ENCODE measurements around the gene HINT3. TPM values are rescaled to one million over a fixed set of nuclear protein-coding genes. Genes with fewer than 3 reads are reported as not detected.

Gene HINT3
- polyA plus RNA-seq, 4 donors, result 11.1 to 32.2 (median 14.2) TPM

DNA sequence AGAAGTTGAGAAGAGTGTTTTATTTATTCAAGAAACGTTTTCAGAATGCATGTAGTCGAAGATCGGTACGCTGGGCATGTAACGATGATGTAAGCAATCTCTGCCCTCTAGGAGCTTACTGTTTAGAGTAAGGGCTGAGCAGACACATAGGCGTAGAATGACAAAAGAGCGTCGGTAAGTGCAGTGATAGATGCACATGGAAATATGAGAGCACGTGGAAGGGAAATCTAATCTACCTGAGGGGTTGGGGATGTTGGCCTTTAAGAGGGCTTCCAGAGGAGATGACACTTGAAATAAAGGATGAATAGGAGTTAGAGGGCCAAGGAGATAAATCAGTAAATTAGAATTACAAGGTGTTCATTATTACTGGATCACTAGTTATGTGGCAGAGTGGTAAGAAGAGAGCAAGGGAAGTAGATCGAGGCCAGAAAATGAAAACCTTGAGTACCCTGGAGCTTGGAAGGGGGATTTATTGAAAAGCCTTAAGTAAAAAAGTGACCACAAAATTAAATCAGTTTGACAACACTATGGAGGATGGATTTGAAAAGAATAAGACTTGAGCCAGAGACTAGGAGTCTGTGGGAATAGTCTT lies 30.6 kb downstream of the HINT3 start:
- FAIRE-seq (no peak), DNase-seq (no peak)
- H3K27ac ChIP-seq (ENCODE audit: low read depth in 1 of 3, low read length in 2 of 3), result peak overlapping the region; percentile 82 to 94 (median 90)
- peaks cover 7 to 26% (median 16%) of the 10 kb centered on the region in 3 donors for H3K4me1 ChIP-seq (ENCODE audit: control insufficient read depth in 3 of 3, insufficient read depth in 2 of 3, low read depth in 1 of 3, low read length in 2 of 3)
- WGBS, 3 donors, result 15 to 16% (median 15%) methylated on average over 10 of the region's 10 CpGs
- no peaks in the 10 kb centered on the region for H3K27me3 ChIP-seq (ENCODE audit: control insufficient read depth in 3 of 3, insufficient read depth in 3 of 3, low read length in 3 of 3)
- peaks cover 0 to 3% (median 0%) of the 10 kb centered on the region in 3 donors for H3K36me3 ChIP-seq (ENCODE audit: control insufficient read depth in 3 of 3, insufficient read depth in 2 of 3, low read depth in 1 of 3, low read length in 3 of 3)
- no peaks in the 10 kb centered on the region for H3K9me3 ChIP-seq (ENCODE audit: control insufficient read depth in 2 of 2, insufficient read depth in 1 of 2, low read depth in 1 of 2, low read length in 1 of 2)
- H3K4me3 ChIP-seq (ENCODE audit: low read depth in 1 of 3, low read length in 3 of 3), result peak overlapping the region; percentile 79 to 82 (median 80)

DNA sequence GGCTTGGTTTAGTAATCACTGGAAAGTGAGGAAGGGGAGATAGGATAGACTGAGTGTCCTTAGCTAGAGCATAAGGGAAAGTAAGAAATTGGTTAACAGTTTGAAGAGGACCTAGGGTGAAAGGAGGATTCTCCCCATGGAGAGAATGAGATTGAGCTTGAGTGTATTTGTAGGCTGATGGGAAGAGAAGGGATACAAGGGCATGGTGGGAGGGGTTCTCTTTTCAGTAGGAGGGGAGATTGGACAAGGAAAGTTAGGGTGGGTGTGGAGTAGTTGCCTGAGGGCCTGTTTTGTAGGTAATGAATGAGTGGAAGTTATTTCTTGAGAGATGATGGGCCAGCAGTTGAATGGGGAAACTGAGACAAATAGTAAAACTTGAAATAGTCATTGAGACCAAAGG lies 31.7 kb downstream of the HINT3 start:
- peak overlapping the region in 1 of 3 donors; percentile 24 for H3K27ac ChIP-seq (ENCODE audit: low read depth in 1 of 3, low read length in 2 of 3)
- DNase-seq, result no peak

DNA sequence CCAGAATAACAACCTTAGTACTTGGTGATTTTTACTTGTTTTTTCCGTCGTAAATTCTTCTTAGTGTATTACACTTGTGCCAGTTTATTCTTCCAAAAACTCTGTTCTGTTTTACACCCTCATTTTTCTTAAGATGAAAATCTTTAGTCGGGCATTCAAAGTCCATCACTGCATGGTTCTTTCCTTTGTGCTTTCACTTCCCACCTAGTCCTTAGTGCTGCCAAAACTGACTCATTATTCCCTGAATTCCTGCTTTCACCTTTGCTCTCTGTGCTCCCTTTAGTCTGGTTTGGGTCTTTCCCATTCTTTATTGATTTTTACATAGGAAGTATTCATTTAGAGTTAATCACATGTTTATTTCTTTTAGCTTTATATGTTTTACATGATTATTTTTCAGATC lies 33.1 kb downstream of the HINT3 start:
- H3K4me3 ChIP-seq (ENCODE audit: low read depth in 1 of 3, low read length in 3 of 3), result no peak overlapping the region
- peak; percentile 49 to 80 for DNase-seq
- no peaks in the 10 kb centered on the region for H3K9me3 ChIP-seq (ENCODE audit: control insufficient read depth in 2 of 2, insufficient read depth in 1 of 2, low read depth in 1 of 2, low read length in 1 of 2)
- H3K4me1 ChIP-seq (ENCODE audit: control insufficient read depth in 3 of 3, insufficient read depth in 2 of 3, low read depth in 1 of 3, low read length in 2 of 3), result peaks cover 9 to 22% (median 19%) of the 10 kb centered on the region in 3 donors
- H3K36me3 ChIP-seq (ENCODE audit: control insufficient read depth in 3 of 3, insufficient read depth in 2 of 3, low read depth in 1 of 3, low read length in 3 of 3), result no peaks in the 10 kb centered on the region
- FAIRE-seq, result no peak
- 8 to 55% (median 26%) methylated on average over 3 of the region's 3 CpGs for WGBS, 3 donors
- H3K27me3 ChIP-seq (ENCODE audit: control insufficient read depth in 3 of 3, insufficient read depth in 3 of 3, low read length in 3 of 3), result no peaks in the 10 kb centered on the region
- H3K27ac ChIP-seq (ENCODE audit: low read depth in 1 of 3, low read length in 2 of 3), result no peak overlapping the region

More for the DNA sequence above, 31.7 kb downstream of the HINT3 start:
- no peaks in the 10 kb centered on the region for H3K9me3 ChIP-seq (ENCODE audit: control insufficient read depth in 2 of 2, insufficient read depth in 1 of 2, low read depth in 1 of 2, low read length in 1 of 2)
- FAIRE-seq, result no peak
- no peaks in the 10 kb centered on the region for H3K36me3 ChIP-seq (ENCODE audit: control insufficient read depth in 3 of 3, insufficient read depth in 2 of 3, low read depth in 1 of 3, low read length in 3 of 3)
- peaks cover 9 to 26% (median 22%) of the 10 kb centered on the region in 3 donors for H3K4me1 ChIP-seq (ENCODE audit: control insufficient read depth in 3 of 3, insufficient read depth in 2 of 3, low read depth in 1 of 3, low read length in 2 of 3)
- no peaks in the 10 kb centered on the region for H3K27me3 ChIP-seq (ENCODE audit: control insufficient read depth in 3 of 3, insufficient read depth in 3 of 3, low read length in 3 of 3)
- no peak overlapping the region for H3K4me3 ChIP-seq (ENCODE audit: low read depth in 1 of 3, low read length in 3 of 3)

DNA sequence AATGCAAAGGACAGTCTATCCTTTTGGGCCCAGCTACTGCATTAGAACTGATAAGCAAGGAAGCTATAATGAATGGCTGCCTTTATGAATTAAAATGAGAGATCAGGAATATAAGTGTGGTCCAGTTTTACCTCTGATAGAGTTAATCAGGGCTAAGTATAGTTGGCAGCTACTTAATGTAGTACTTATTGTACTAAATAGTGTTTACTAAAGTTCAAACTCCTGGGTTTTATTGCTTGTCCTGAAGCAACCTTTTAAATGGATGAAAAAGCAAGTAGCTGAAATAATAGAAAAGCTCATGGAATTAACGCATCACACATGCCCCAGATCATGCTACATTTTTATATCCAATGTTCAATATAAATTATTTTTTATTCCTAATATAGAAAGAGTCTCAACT lies 35.1 kb downstream of the HINT3 start:
- 18 to 64% (median 46%) methylated on average over 1 of the region's 1 CpG for WGBS, 3 donors
- Histone ChIP-seq H3K4me1 (ENCODE audit: control insufficient read depth in 3 of 3, insufficient read depth in 2 of 3, low read depth in 1 of 3, low read length in 2 of 3) (peaks cover 7 to 18% (median 8%) of the 10 kb centered on the region in 3 donors), H3K27ac (ENCODE audit: low read depth in 1 of 3, low read length in 2 of 3) (no peak overlapping the region), H3K4me3 (ENCODE audit: low read depth in 1 of 3, low read length in 3 of 3) (no peak overlapping the region), H3K36me3 (ENCODE audit: control insufficient read depth in 3 of 3, insufficient read depth in 2 of 3, low read depth in 1 of 3, low read length in 3 of 3) (no peaks in the 10 kb centered on the region), H3K27me3 (ENCODE audit: control insufficient read depth in 3 of 3, insufficient read depth in 3 of 3, low read length in 3 of 3) (no peaks in the 10 kb centered on the region), H3K9me3 (ENCODE audit: control insufficient read depth in 2 of 2, insufficient read depth in 1 of 2, low read depth in 1 of 2, low read length in 1 of 2) (no peaks in the 10 kb centered on the region)
- no peak for FAIRE-seq
- peak in 1 of 2 donors; percentile 69 for DNase-seq

DNA sequence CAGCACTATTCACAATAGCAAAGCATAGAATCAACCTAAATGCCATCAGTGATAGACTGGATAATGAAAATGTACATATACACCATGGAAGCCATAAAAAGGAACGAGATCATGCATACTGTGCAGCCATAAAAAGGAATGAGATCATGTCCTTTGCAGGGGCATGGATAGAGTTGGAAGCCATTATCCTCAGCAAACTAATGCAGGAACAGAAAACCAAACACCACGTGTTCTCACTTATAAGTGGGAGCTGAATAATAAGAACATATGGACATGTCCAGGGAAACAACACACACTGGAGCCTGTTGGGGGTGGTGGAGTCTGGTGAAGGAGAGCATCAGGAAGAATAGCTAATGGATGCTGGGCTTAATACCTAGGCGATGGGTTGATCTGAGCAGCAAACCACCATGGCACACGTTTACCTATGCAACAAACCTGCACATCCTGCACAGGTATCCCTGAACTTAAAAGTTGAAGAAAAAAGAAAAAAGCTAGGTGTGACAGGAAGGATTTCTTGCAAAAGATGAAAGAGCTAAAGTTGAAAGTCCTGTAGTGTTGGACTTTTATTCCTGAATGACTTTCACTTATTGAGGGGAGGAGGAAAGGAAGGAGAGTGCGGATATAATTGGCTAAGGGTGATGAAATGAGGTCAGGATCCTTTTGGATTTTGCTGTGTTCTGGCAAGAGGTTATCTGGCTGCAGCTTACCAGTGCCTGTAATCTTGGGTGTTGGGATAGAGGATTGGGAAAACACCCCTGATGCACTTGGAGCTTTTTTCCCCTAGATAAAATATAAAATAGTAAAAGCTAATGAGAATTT lies 38.3 kb downstream of the HINT3 start:
- Histone ChIP-seq H3K9me3 (ENCODE audit: control insufficient read depth in 2 of 2, insufficient read depth in 1 of 2, low read depth in 1 of 2, low read length in 1 of 2) (no peaks in the 10 kb centered on the region), H3K4me3 (ENCODE audit: low read depth in 1 of 3, low read length in 3 of 3) (no peak overlapping the region), H3K27ac (ENCODE audit: low read depth in 1 of 3, low read length in 2 of 3) (no peak overlapping the region), H3K4me1 (ENCODE audit: control insufficient read depth in 3 of 3, insufficient read depth in 2 of 3, low read depth in 1 of 3, low read length in 2 of 3) (peaks cover 6 to 9% (median 7%) of the 10 kb centered on the region in 3 donors), H3K27me3 (ENCODE audit: control insufficient read depth in 3 of 3, insufficient read depth in 3 of 3, low read length in 3 of 3) (no peaks in the 10 kb centered on the region), H3K36me3 (ENCODE audit: control insufficient read depth in 3 of 3, insufficient read depth in 2 of 3, low read depth in 1 of 3, low read length in 3 of 3) (peaks cover 0 to 5% (median 5%) of the 10 kb centered on the region in 3 donors)
- no peak for FAIRE-seq
- WGBS, 3 donors, result 35 to 58% (median 47%) methylated on average over 5 of the region's 5 CpGs
- peak; percentile 18 to 74 for DNase-seq

DNA sequence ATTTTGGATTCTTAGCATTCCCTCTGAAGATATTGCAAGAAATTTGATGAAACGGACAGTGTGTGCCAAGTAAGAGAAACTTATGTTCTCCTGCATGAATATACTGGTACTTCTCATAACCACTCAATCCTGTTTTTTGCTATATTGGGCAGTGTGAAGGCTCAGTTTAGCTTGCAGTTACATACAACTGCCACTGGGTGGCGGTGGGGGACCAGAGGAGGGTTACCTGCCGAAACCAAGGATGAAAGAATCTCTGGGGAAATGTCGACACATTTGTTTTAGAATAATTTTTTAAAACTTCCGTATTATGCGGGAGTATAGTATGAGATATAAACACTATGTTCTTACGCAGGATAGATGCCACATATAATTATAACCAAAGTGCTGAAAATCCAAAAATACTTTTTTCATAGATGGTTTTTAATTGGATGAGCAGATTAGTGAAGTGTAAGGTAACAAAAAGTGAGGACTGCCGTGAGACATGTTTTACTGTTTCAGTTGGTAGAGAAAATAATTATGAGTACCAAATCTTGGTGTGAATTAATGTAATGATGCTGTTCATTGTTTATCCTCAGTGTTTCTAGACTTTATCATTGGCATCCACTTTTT lies 39.5 kb downstream of the HINT3 start:
- WGBS, 3 donors, result 4 to 9% (median 8%) methylated on average over 8 of the region's 8 CpGs

DNA sequence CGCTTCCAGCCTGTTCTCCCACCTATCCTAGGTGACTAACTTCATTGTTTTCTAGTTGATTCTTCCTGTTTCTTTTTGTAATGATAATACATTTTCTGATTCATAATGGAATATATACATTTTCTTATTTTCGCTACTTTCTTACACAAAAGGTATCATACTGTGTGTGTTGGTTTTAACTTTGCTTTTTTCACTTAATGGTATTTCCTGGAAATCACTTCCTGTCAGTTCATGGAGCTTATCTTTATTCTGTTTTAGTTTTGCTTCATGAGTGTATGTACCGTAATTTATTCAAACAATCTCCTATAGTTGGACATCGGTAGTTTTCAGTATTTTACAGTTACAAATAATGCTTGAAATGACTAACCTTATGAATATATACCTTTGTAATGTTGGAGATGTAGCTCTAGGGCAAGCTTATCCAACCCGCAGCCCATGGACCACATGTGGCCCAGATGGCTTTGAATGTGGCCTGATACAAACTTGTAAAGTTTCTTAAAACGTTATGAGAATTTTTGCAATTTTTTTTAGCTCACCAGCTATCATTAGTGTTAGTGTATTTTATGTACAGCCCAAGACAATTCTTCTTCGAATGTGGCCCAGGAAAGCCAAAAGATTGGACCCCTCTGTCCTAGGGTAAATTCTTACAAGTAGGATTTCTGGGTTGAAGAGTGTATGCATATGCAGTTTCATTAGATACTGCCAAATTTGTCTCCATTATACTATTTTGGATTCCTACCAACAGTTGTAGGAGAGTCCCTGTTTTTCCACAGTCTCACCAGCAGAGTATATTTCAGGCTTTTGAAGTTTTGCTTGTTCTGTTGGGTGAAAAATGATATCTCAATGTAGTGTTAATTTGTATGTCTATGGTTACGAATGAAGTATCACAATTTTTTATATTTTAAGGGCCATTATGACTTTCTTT lies 46.4 kb downstream of the HINT3 start:
- H3K4me3 ChIP-seq (ENCODE audit: low read depth in 1 of 3, low read length in 3 of 3), result no peak overlapping the region
- H3K4me1 ChIP-seq (ENCODE audit: control insufficient read depth in 3 of 3, insufficient read depth in 2 of 3, low read depth in 1 of 3, low read length in 2 of 3), result no peaks in the 10 kb centered on the region
- DNase-seq (no peak), FAIRE-seq (no peak)
- no peaks in the 10 kb centered on the region for H3K9me3 ChIP-seq (ENCODE audit: control insufficient read depth in 2 of 2, insufficient read depth in 1 of 2, low read depth in 1 of 2, low read length in 1 of 2)
- peaks cover 0 to 7% (median 5%) of the 10 kb centered on the region in 3 donors for H3K36me3 ChIP-seq (ENCODE audit: control insufficient read depth in 3 of 3, insufficient read depth in 2 of 3, low read depth in 1 of 3, low read length in 3 of 3)
- no peak overlapping the region for H3K27ac ChIP-seq (ENCODE audit: low read depth in 1 of 3, low read length in 2 of 3)
- 91 to 95% (median 94%) methylated on average over 8 of the region's 8 CpGs for WGBS, 3 donors
- no peaks in the 10 kb centered on the region for H3K27me3 ChIP-seq (ENCODE audit: control insufficient read depth in 3 of 3, insufficient read depth in 3 of 3, low read length in 3 of 3)

More for the DNA sequence above, 39.5 kb downstream of the HINT3 start:
- peaks cover 3 to 7% (median 5%) of the 10 kb centered on the region in 3 donors for H3K36me3 ChIP-seq (ENCODE audit: control insufficient read depth in 3 of 3, insufficient read depth in 2 of 3, low read depth in 1 of 3, low read length in 3 of 3)
- DNase-seq (peak; percentile 74 to 81), FAIRE-seq (peak; percentile 47)
- no peaks in the 10 kb centered on the region for H3K27me3 ChIP-seq (ENCODE audit: control insufficient read depth in 3 of 3, insufficient read depth in 3 of 3, low read length in 3 of 3)
- peaks cover 4 to 8% (median 4%) of the 10 kb centered on the region in 3 donors for H3K4me1 ChIP-seq (ENCODE audit: control insufficient read depth in 3 of 3, insufficient read depth in 2 of 3, low read depth in 1 of 3, low read length in 2 of 3)
- H3K9me3 ChIP-seq (ENCODE audit: control insufficient read depth in 2 of 2, insufficient read depth in 1 of 2, low read depth in 1 of 2, low read length in 1 of 2), result no peaks in the 10 kb centered on the region
- H3K4me3 ChIP-seq (ENCODE audit: low read depth in 1 of 3, low read length in 3 of 3), result no peak overlapping the region
- H3K27ac ChIP-seq (ENCODE audit: low read depth in 1 of 3, low read length in 2 of 3), result no peak overlapping the region

DNA sequence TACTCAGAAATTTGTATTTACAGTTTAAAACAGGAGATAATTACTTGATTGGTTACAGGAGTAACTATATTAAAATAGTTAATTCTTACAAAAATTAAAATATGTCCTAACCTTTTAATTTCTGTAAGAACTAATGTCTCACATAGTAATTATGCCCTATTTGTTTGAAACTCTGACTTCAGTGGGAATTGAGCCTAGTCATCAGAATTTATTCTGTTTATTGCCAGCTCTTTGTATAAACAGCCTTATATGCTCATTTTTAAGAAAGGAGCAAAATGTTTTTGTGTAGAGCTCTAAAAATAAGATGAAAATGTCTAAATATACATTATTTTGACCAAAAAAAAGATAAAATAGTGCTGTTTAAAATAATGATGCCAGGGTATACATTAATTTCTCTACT lies 51.2 kb downstream of the HINT3 start:
- no peak for FAIRE-seq
- DNase-seq, result no peak
- Histone ChIP-seq H3K9me3 (ENCODE audit: control insufficient read depth in 2 of 2, insufficient read depth in 1 of 2, low read depth in 1 of 2, low read length in 1 of 2) (no peaks in the 10 kb centered on the region), H3K27me3 (ENCODE audit: control insufficient read depth in 3 of 3, insufficient read depth in 3 of 3, low read length in 3 of 3) (no peaks in the 10 kb centered on the region), H3K4me3 (ENCODE audit: low read depth in 1 of 3, low read length in 3 of 3) (no peak overlapping the region), H3K36me3 (ENCODE audit: control insufficient read depth in 3 of 3, insufficient read depth in 2 of 3, low read depth in 1 of 3, low read length in 3 of 3) (peaks cover 0 to 13% (median 6%) of the 10 kb centered on the region in 3 donors), H3K4me1 (ENCODE audit: control insufficient read depth in 3 of 3, insufficient read depth in 2 of 3, low read depth in 1 of 3, low read length in 2 of 3) (no peaks in the 10 kb centered on the region), H3K27ac (ENCODE audit: low read depth in 1 of 3, low read length in 2 of 3) (no peak overlapping the region)

Data from small intestine (tissue), 7 donors.